Karpas-422 (cell line): ENCODE data around the gene CREB5. TPM values are rescaled to one million over a fixed set of nuclear protein-coding genes. Genes with fewer than 3 reads are reported as not detected.

ENCODE experiments used
- DNase-seq: peaks from one replicate; pipeline ENCODE4 v3.0.0-alpha.2; 2015
- H2AFZ ChIP-seq: fragments of 200-600 bp; sonication (generic); 2 replicates; pipeline ENCODE4 v1.6.1; 2014; ENCODE audit warnings: antibody characterized with exemption, low read length, mixed read lengths
- H3K27ac ChIP-seq: fragments of 200-600 bp; sonication (generic); 2 replicates; pipeline ENCODE4 v1.5.1; 2014; ENCODE audit warnings: mild to moderate bottlenecking, low read length, moderate library complexity
- H3K27me3 ChIP-seq: fragments of 200-600 bp; sonication (generic); 2 replicates; pipeline ENCODE4 v1.6.1; 2014; ENCODE audit warnings: low read length, mixed read lengths
- H3K36me3 ChIP-seq: fragments of 200-600 bp; sonication (generic); 2 replicates; pipeline ENCODE4 v1.6.1; 2014; ENCODE audit warnings: low read length, mixed read lengths; ENCODE audit not compliant: insufficient read depth
- H3K4me1 ChIP-seq: fragments of 200-600 bp; sonication (generic); 2 replicates; pipeline ENCODE4 v1.6.1; 2014; ENCODE audit warnings: mild to moderate bottlenecking, low read length, mixed read lengths
- H3K4me2 ChIP-seq: fragments of 200-600 bp; sonication (generic); 2 replicates; pipeline ENCODE4 v1.6.1; 2014; ENCODE audit warnings: low read length, low read depth, mild to moderate bottlenecking; ENCODE audit not compliant: poor library complexity, severe bottlenecking
- H3K4me3 ChIP-seq: fragments of 200-600 bp; sonication (generic); 2 replicates; pipeline ENCODE4 v1.5.1; 2014; ENCODE audit warnings: mild to moderate bottlenecking, antibody characterized with exemption, low read length, mixed read lengths
- H3K79me2 ChIP-seq: fragments of 200-600 bp; sonication (generic); 2 replicates; pipeline ENCODE4 v1.6.1; 2014; ENCODE audit warnings: mild to moderate bottlenecking, low read length, mixed read lengths
- H3K9ac ChIP-seq: fragments of 200-600 bp; sonication (generic); 2 replicates; pipeline ENCODE4 v1.6.0; 2014; ENCODE audit warnings: low read length
- H3K9me2 ChIP-seq: fragments of 200-600 bp; sonication (generic), shearing (Covaris generic); replicated peaks from 2 replicates; pipeline ENCODE4 v1.6.0; 2014; ENCODE audit warnings: mild to moderate bottlenecking, low read length, moderate library complexity; ENCODE audit not compliant: insufficient read depth
- H3K9me3 ChIP-seq: fragments of 300-700, 200-600 bp; sonication (generic); 2 replicates; pipeline ENCODE4 v1.6.1; 2014; ENCODE audit warnings: low read length, mixed read lengths
- H4K20me1 ChIP-seq: fragments of 200-600 bp; sonication (generic); 2 replicates; pipeline ENCODE4 v1.6.1; 2014; ENCODE audit warnings: mild to moderate bottlenecking, antibody characterized with exemption, low read length, low read depth; ENCODE audit not compliant: insufficient read depth
- total RNA-seq: library from RNA; depleted of rRNA; stranded (reverse); fragments of >200 nt; shearing (Covaris generic); gene quantifications from 2 replicates; pipeline ENCODE4 v1.2.3, GENCODE V29; 2014; ENCODE audit warnings: low replicate concordance

The CREB5 gene
- total RNA-seq, 1 experiment from 2014 or later = 52.1 TPM

DNA sequence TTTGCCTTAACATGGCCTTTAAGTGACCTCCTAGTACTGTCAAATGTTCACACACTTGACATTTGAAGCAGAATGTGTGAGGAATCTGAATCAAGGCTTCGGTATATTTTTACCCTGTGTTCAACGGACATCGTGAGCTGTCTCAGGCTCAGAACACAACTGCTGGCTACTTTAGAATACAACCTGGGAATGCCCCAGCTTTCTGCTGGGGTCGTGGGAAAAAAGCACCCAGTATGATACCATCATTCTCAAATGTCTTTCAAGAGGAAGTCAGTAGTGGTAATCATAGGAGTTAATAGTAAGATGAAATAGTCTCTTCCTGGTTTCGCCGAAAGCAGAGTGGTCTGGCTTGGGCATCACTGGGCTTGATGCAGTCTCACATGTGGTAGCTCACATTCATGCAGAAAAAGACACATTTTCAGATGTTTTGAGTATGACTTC lies 67.2 kb downstream of the CREB5 start:
- DNase-seq = no peak
- Histone ChIP-seq H3K9me3 (no peaks in the 10 kb centered on the region), H3K79me2 (no peaks in the 10 kb centered on the region), H2AFZ (no peak overlapping the region), H3K4me2 (no peak overlapping the region), H3K27ac (no peak overlapping the region), H3K36me3 (no peaks in the 10 kb centered on the region), H3K4me3 (no peak overlapping the region), H3K27me3 (no peaks in the 10 kb centered on the region), H3K4me1 (peaks cover 6% of the 10 kb centered on the region; the same call in 1 of the 2 replicates), H4K20me1 (no peaks in the 10 kb centered on the region), H3K9me2 (no peaks in the 10 kb centered on the region), H3K9ac (no peak overlapping the region)

DNA sequence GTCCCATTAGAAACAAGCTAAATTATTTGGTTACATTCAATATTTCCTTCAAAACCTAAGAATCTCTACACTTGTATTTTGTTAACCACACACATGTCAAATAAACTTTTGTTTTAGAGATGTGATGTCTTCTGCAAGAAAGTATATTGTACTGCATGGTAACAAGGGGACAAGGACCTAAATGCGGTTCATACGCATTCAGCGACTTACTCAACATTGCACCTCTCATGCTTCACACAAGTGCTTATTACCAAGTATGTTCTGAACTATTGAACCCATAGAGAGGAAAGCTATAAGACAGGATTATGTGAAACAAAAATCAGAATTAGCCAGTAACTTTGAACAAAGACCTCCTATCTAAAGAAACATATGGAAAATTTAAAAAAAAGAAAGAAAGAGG lies 68.3 kb downstream of the CREB5 start:
- Histone ChIP-seq H3K9ac (no peak overlapping the region), H3K4me3 (no peak overlapping the region), H4K20me1 (no peaks in the 10 kb centered on the region), H3K79me2 (no peaks in the 10 kb centered on the region), H3K9me2 (no peaks in the 10 kb centered on the region), H3K27ac (no peak overlapping the region), H3K9me3 (no peaks in the 10 kb centered on the region), H3K27me3 (no peaks in the 10 kb centered on the region), H3K36me3 (no peaks in the 10 kb centered on the region), H2AFZ (no peak overlapping the region), H3K4me1 (peaks cover 6% of the 10 kb centered on the region; the same call in 1 of the 2 replicates), H3K4me2 (no peak overlapping the region)
- no peak for DNase-seq

GRCh38 chr7:28481091-28481926 lies 69.0 kb downstream of the CREB5 start:
- Histone ChIP-seq H3K27me3 (no peaks in the 10 kb centered on the region), H3K4me3 (no peak overlapping the region), H2AFZ (no peak overlapping the region)

GRCh38 chr7:28483112-28483511 lies 70.8 kb downstream of the CREB5 start:
- Histone ChIP-seq H3K27me3 (no peaks in the 10 kb centered on the region), H3K9me2 (no peaks in the 10 kb centered on the region), H3K79me2 (no peaks in the 10 kb centered on the region), H3K9me3 (no peaks in the 10 kb centered on the region), H3K4me1 (peaks cover 6% of the 10 kb centered on the region; the same call in 1 of the 2 replicates), H3K9ac (no peak overlapping the region), H3K4me3 (no peak overlapping the region), H3K4me2 (no peak overlapping the region), H2AFZ (no peak overlapping the region), H3K27ac (no peak overlapping the region), H3K36me3 (no peaks in the 10 kb centered on the region), H4K20me1 (no peaks in the 10 kb centered on the region)
- DNase-seq = no peak

More at GRCh38 chr7:28481091-28481926, 69.0 kb downstream of the CREB5 start:
- H3K27ac ChIP-seq = no peak overlapping the region
- H3K9me2 ChIP-seq = no peaks in the 10 kb centered on the region
- no peak overlapping the region for H3K4me2 ChIP-seq
- H3K9ac ChIP-seq = no peak overlapping the region
- no peaks in the 10 kb centered on the region for H3K9me3 ChIP-seq
- H4K20me1 ChIP-seq = no peaks in the 10 kb centered on the region
- no peaks in the 10 kb centered on the region for H3K79me2 ChIP-seq
- H3K4me1 ChIP-seq = peaks cover 6% of the 10 kb centered on the region; the same call in 1 of the 2 replicates
- no peaks in the 10 kb centered on the region for H3K36me3 ChIP-seq
- no peak for DNase-seq

DNA sequence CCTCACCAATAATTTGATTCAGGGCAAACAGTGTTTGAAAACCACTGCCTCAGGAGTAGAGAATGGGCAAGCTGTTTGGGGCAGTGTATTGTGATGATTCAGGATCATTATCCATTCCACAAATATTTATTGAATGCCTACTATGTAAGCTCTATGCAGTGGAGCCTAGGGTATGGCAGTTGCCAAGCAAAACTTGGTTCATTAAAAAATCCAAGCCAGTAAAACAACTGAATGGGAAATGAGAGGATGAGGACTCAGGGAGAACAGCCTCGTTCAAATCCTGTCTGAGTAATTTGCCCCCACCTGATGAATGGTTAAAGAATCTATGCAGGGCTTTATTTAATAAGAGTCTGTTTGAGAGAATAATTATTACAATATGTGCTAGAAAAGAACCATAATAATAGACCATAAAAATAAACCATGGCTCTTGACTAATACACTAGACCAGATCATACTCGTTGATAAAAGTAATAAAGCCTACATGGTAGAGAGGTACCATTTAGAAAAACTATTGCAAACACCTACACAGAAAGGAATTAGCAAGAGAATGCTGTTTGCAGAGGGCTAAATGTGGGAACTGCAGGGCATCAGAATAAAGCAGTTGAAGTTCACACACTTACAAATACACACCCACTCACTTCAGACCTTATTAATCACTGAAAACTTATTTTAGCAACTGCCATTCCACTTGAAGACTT lies 71.7 kb downstream of the CREB5 start:
- H3K4me1 ChIP-seq = peaks cover 6% of the 10 kb centered on the region; the same call in 1 of the 2 replicates
- no peak for DNase-seq

GRCh38 chr7:28484606-28484935 lies 72.3 kb downstream of the CREB5 start:
- Histone ChIP-seq H3K9me3 (no peaks in the 10 kb centered on the region), H3K79me2 (no peaks in the 10 kb centered on the region), H3K27me3 (no peaks in the 10 kb centered on the region), H3K27ac (no peak overlapping the region), H4K20me1 (no peaks in the 10 kb centered on the region), H3K9me2 (no peaks in the 10 kb centered on the region), H3K36me3 (no peaks in the 10 kb centered on the region), H3K9ac (no peak overlapping the region), H2AFZ (no peak overlapping the region), H3K4me3 (no peak overlapping the region), H3K4me1 (peaks cover 6% of the 10 kb centered on the region; the same call in 1 of the 2 replicates), H3K4me2 (no peak overlapping the region)
- no peak for DNase-seq

More for the DNA sequence above, 71.7 kb downstream of the CREB5 start:
- Histone ChIP-seq H2AFZ (no peak overlapping the region), H3K4me2 (no peak overlapping the region), H3K27me3 (no peaks in the 10 kb centered on the region), H3K9ac (no peak overlapping the region), H3K79me2 (no peaks in the 10 kb centered on the region), H3K36me3 (no peaks in the 10 kb centered on the region), H3K9me2 (no peaks in the 10 kb centered on the region), H3K4me3 (no peak overlapping the region), H4K20me1 (no peaks in the 10 kb centered on the region), H3K9me3 (no peaks in the 10 kb centered on the region), H3K27ac (no peak overlapping the region)

GRCh38 chr7:28487487-28487886 lies 75.2 kb downstream of the CREB5 start:
- H3K79me2 ChIP-seq = no peaks in the 10 kb centered on the region
- no peak overlapping the region for H2AFZ ChIP-seq
- H3K4me3 ChIP-seq = no peak overlapping the region
- no peak for DNase-seq
- H3K4me2 ChIP-seq = no peak overlapping the region
- no peaks in the 10 kb centered on the region for H3K9me3 ChIP-seq
- no peak overlapping the region for H3K27ac ChIP-seq
- H4K20me1 ChIP-seq = no peaks in the 10 kb centered on the region
- no peaks in the 10 kb centered on the region for H3K36me3 ChIP-seq
- no peaks in the 10 kb centered on the region; the same call in 1 of the 2 replicates for H3K4me1 ChIP-seq
- H3K27me3 ChIP-seq = no peaks in the 10 kb centered on the region
- no peaks in the 10 kb centered on the region for H3K9me2 ChIP-seq
- no peak overlapping the region for H3K9ac ChIP-seq

DNA sequence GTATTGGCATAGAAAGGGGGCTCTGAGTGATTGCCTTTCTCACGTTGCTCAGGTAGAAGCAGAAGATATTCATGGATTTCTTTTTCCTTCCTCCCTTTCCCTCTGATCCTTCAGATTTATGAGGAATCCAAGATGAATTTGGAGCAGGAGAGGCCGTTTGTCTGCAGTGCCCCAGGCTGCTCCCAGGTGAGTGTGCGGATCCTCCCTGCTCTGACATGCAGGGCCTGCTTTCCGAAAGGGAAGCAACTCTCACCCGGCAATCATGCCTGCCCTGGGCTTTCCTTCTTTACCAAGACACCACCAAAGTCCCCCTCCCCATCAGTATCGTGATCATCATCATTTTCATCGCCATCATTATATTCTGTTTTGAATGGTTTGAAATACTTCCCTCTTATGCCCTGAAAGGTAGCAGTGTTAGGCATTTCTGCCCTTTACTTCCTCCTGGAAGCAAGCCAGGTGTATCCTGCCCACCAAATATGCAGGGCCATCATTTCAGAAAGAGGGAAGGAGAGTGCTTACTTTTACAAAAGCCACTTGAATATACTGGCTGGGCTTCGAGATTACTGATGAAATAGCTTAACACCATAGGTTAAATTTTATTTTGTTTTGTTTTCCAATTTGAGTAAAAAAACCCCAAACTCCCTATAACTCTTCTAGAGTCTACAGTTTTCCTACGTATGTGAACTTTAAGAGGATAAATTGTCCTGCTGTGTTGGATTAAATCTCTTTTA lies 75.9 kb downstream of the CREB5 start:
- no peak for DNase-seq
- Histone ChIP-seq H2AFZ (no peak overlapping the region), H3K27ac (no peak overlapping the region), H3K9ac (no peak overlapping the region), H3K9me2 (no peaks in the 10 kb centered on the region), H4K20me1 (no peaks in the 10 kb centered on the region), H3K4me2 (no peak overlapping the region), H3K27me3 (no peaks in the 10 kb centered on the region), H3K9me3 (no peaks in the 10 kb centered on the region), H3K36me3 (no peaks in the 10 kb centered on the region), H3K4me3 (no peak overlapping the region), H3K4me1 (no peaks in the 10 kb centered on the region; the same call in 1 of the 2 replicates), H3K79me2 (no peaks in the 10 kb centered on the region)
